OCI-LY1 (cell line): ENCODE measurements around the gene CACNA2D3.

Source experiments
- H2AFZ ChIP-seq: fragments of 200-600 bp; sonication (generic), shearing (Covaris generic); 2 replicates; pipeline ENCODE4 v1.6.0; 2014; ENCODE audit warnings: antibody characterized with exemption, mild to moderate bottlenecking, low read length
- H3F3A ChIP-seq: fragments of 200-600 bp; sonication (generic), shearing (Covaris generic); 2 replicates; pipeline ENCODE4 v1.6.0; 2014; ENCODE audit warnings: mild to moderate bottlenecking, antibody characterized with exemption, low read length, moderate library complexity; ENCODE audit not compliant: insufficient read depth
- H3K27ac ChIP-seq: fragments of 200-600 bp; sonication (generic); 2 replicates; pipeline ENCODE4 v1.5.1; 2014; ENCODE audit warnings: low read length, mixed run types, mild to moderate bottlenecking, low read depth; ENCODE audit not compliant: poor library complexity, severe bottlenecking
- H3K27me3 ChIP-seq: fragments of 200-600 bp; sonication (generic); 2 replicates; pipeline ENCODE4 v1.6.0; 2014; ENCODE audit warnings: antibody characterized with exemption, mild to moderate bottlenecking, low read length, moderate library complexity; ENCODE audit not compliant: insufficient read depth
- H3K36me3 ChIP-seq: fragments of 200-600 bp; sonication (generic); 2 replicates; pipeline ENCODE4 v1.6.1; 2014; ENCODE audit warnings: mild to moderate bottlenecking, antibody characterized with exemption, low read length, moderate library complexity, mixed read lengths; ENCODE audit not compliant: insufficient read depth
- H3K4me1 ChIP-seq: fragments of 200-600 bp; sonication (generic); 2 replicates; pipeline ENCODE4 v1.5.1; 2014; ENCODE audit warnings: mild to moderate bottlenecking, low read length, moderate library complexity; ENCODE audit not compliant: insufficient read depth, severe bottlenecking
- H3K4me2 ChIP-seq: fragments of 200-600 bp; sonication (generic), shearing (Covaris generic); 2 replicates; pipeline ENCODE4 v1.6.1; 2014; ENCODE audit warnings: low read length
- H3K4me3 ChIP-seq: fragments of 200-600 bp; sonication (generic); 2 replicates; pipeline ENCODE4 v1.5.1; 2014; ENCODE audit warnings: low read length, low read depth, mild to moderate bottlenecking, mixed read lengths; ENCODE audit not compliant: poor library complexity, severe bottlenecking
- H3K79me2 ChIP-seq: fragments of 200-600 bp; shearing (Covaris generic); 2 replicates; pipeline ENCODE4 v1.6.1; 2016; ENCODE audit warnings: mixed run types, low read length, mixed read lengths; ENCODE audit not compliant: insufficient read depth
- H3K9ac ChIP-seq: fragments of 200-600 bp; sonication (generic), shearing (Covaris generic); 2 replicates; pipeline ENCODE4 v1.6.1; 2014; ENCODE audit warnings: mild to moderate bottlenecking, low read length, mixed read lengths
- H3K9me2 ChIP-seq: fragments of 200-600 bp; sonication (generic), shearing (Covaris generic); 2 replicates; pipeline ENCODE4 v1.6.1; 2014; ENCODE audit warnings: low read depth, mild to moderate bottlenecking, low read length, mixed read lengths
- H3K9me3 ChIP-seq: fragments of 200-600 bp; shearing (Covaris generic); 2 replicates; pipeline ENCODE4 v1.6.1; 2014; ENCODE audit warnings: low read length, mixed read lengths
- H4K20me1 ChIP-seq: fragments of 200-600 bp; sonication (generic), shearing (Covaris generic); 2 replicates; pipeline ENCODE4 v1.6.0; 2016; ENCODE audit warnings: mild to moderate bottlenecking, low read length; ENCODE audit not compliant: insufficient read depth
- EZH2 ChIP-seq: fragments of 200-600 bp; sonication (generic), shearing (Covaris generic); IDR thresholded peaks from 2 replicates; pipeline ENCODE4 v1.8.0; 2017; ENCODE audit warnings: borderline replicate concordance, mixed run types, mild to moderate bottlenecking, antibody characterized with exemption, low read length, moderate library complexity, mixed read lengths
- TF ChIP-seq, protein P1 (sequence below): fragments of 200-600 bp; sonication (generic), shearing (Covaris generic); IDR thresholded peaks from 2 replicates; pipeline ENCODE4 v1.5.1; 2017; ENCODE audit warnings: mild to moderate bottlenecking, antibody characterized with exemption, low read length, moderate library complexity, mixed read lengths

Gene CACNA2D3

DNA sequence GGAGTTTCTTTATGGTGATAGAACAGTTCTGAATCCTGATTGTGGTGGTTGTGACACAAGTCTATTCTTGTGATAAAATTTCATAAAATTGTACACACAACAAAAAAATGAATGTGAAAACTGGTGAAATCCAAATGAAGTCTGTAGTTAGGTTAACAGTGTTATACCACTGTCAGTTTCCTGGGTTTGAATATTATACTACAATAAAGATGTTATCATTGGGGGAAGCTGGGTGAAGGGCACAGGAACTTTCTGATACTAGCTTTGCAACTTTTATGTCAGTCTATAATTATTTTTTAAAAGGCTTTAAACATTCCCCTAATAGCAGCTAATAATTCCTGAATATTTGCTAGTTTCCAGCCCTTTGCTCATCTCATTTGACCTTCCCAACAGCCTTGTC, 485.7 kb downstream of the CACNA2D3 start:
- H3K9me2 ChIP-seq: no peaks in the 10 kb centered on the region
- H3K27me3 ChIP-seq: no peaks in the 10 kb centered on the region
- no peak overlapping the region for H3K27ac ChIP-seq
- no peak overlapping the region for H3K4me2 ChIP-seq
- TF ChIP-seq, protein P1, sequence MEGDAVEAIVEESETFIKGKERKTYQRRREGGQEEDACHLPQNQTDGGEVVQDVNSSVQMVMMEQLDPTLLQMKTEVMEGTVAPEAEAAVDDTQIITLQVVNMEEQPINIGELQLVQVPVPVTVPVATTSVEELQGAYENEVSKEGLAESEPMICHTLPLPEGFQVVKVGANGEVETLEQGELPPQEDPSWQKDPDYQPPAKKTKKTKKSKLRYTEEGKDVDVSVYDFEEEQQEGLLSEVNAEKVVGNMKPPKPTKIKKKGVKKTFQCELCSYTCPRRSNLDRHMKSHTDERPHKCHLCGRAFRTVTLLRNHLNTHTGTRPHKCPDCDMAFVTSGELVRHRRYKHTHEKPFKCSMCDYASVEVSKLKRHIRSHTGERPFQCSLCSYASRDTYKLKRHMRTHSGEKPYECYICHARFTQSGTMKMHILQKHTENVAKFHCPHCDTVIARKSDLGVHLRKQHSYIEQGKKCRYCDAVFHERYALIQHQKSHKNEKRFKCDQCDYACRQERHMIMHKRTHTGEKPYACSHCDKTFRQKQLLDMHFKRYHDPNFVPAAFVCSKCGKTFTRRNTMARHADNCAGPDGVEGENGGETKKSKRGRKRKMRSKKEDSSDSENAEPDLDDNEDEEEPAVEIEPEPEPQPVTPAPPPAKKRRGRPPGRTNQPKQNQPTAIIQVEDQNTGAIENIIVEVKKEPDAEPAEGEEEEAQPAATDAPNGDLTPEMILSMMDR: no peak
- TF ChIP-seq EZH2: no peak
- no peaks in the 10 kb centered on the region for H3K4me1 ChIP-seq
- H2AFZ ChIP-seq: no peak overlapping the region
- no peaks in the 10 kb centered on the region for H4K20me1 ChIP-seq
- H3K36me3 ChIP-seq: no peaks in the 10 kb centered on the region
- no peaks in the 10 kb centered on the region for H3F3A ChIP-seq
- no peak overlapping the region for H3K9ac ChIP-seq
- no peaks in the 10 kb centered on the region for H3K79me2 ChIP-seq
- H3K9me3 ChIP-seq: no peaks in the 10 kb centered on the region
- H3K4me3 ChIP-seq: no peak overlapping the region

DNA sequence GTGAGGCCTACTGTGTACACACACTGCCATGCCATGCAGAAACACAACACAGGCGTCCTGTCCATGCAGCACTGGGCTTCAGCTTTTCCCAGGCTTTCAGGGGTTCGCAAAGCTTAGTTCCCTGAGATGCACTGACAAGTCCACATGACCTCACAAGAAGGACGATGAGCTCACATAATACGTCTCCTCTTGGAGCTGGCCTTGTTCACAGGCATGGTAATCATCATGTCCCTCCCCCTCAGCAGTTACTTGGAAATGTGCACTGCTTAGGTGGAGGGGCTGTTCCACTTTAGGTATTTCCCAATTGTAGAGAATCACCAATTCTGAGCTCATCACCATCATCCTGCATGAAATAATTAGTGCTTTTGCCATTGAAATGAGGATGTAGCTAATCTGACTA, 496.7 kb downstream of the CACNA2D3 start:
- Histone ChIP-seq H3F3A (no peaks in the 10 kb centered on the region), H3K9ac (no peak overlapping the region), H3K9me3 (no peaks in the 10 kb centered on the region), H3K27ac (no peak overlapping the region), H2AFZ (no peak overlapping the region), H3K27me3 (no peaks in the 10 kb centered on the region), H3K4me3 (no peak overlapping the region), H3K4me1 (no peaks in the 10 kb centered on the region), H3K9me2 (no peaks in the 10 kb centered on the region), H3K36me3 (no peaks in the 10 kb centered on the region), H4K20me1 (no peaks in the 10 kb centered on the region), H3K4me2 (no peak overlapping the region), H3K79me2 (no peaks in the 10 kb centered on the region)
- no peak for TF ChIP-seq EZH2
- TF ChIP-seq, protein P1: no peak

DNA sequence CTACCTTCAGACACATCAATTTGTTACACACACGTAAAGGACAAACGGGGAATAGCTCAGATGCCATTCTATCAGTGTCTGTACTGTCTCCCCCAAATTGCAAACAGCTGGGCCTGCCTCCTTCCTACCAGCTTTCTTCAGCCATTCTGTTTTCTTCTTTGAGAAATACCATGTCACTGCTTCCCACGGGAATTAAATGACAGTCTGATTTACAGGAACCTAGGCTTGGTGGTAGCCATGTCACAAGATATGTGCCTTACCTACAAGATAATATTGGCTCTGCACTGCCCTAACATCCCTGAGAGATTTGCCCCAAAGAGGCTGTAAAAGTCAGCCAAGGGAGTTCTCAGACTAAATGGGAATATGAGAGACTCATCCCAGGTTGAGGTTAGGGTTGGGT, 497.2 kb downstream of the CACNA2D3 start:
- Histone ChIP-seq H3K9ac (no peak overlapping the region), H3K9me3 (no peaks in the 10 kb centered on the region), H3K4me1 (no peaks in the 10 kb centered on the region), H3K4me3 (no peak overlapping the region), H3K4me2 (no peak overlapping the region), H2AFZ (no peak overlapping the region), H3F3A (no peaks in the 10 kb centered on the region), H3K27me3 (no peaks in the 10 kb centered on the region), H3K9me2 (no peaks in the 10 kb centered on the region), H3K79me2 (no peaks in the 10 kb centered on the region), H3K27ac (no peak overlapping the region), H3K36me3 (no peaks in the 10 kb centered on the region), H4K20me1 (no peaks in the 10 kb centered on the region)
- no peak for TF ChIP-seq EZH2
- TF ChIP-seq, protein P1: no peak
